AG04450 (cell line): Measurements from ENCODE around the gene CHIC2. TPM values are rescaled to one million over a fixed set of nuclear protein-coding genes. Genes with fewer than 3 reads are reported as not detected.
"Not testable (repeated sequence)": the region's sequence is repeated elsewhere in the genome, so short reads cannot be mapped to it uniquely, and the experiment has no call there.

ENCODE experiments used
- CTCF ChIA-PET: fragments of 300-600, 350-600 bp; formaldehyde crosslinking; extraction: SDS; loops from one replicate; lab custom pipeline; 2022; ENCODE audit warnings: antibody characterized with exemption, inconsistent platforms; lab: Charles Lee
- POLR2A ChIA-PET: fragments of 350-600 bp; formaldehyde crosslinking; extraction: SDS; loops from one replicate; lab custom pipeline; 2021; ENCODE audit warnings: antibody characterized with exemption, inconsistent platforms; lab: Yijun Ruan, JAX
- DNase-seq: peaks from one replicate; pipeline ENCODE4 v3.0.0-alpha.2; 2011; ENCODE audit warnings: low read depth, low spot score
- H3K27ac ChIP-seq: one replicate; pipeline ENCODE4 v1.5.1; 2012; ENCODE audit warnings: low read depth, low read length, control low read depth
- H3K27me3 ChIP-seq: one replicate; pipeline ENCODE4 v1.6.0; 2012; ENCODE audit warnings: low read length; ENCODE audit not compliant: control insufficient read depth, insufficient read depth
- H3K4me3 ChIP-seq: 2 replicates; pipeline ENCODE4 v1.5.1; 2011; ENCODE audit warnings: mild to moderate bottlenecking, low read depth, low read length, control low read depth
- H3K9me3 ChIP-seq: 2 replicates; pipeline ENCODE4 v1.5.1; 2012; ENCODE audit warnings: low read length; ENCODE audit not compliant: control insufficient read depth, insufficient read depth
- polyA plus RNA-seq: library from polyadenylated mRNA; depleted of rRNA; stranded (reverse); fragments of >200 nt; gene quantifications from 2 replicates; pipeline ENCODE4 v1.2.3, GENCODE V29; 2011
- TF ChIP-seq, protein P1 (sequence below): IDR thresholded peaks from 2 replicates; pipeline ENCODE4 v1.5.1; 2011; ENCODE audit warnings: low read depth, low read length, control low read depth, inconsistent platforms

Gene CHIC2
- polyA plus RNA-seq, 1 experiment, result 32.6 TPM

GRCh38 chr4:54025582-54025981 lies 38.8 kb downstream of the CHIC2 start:
- H3K4me3 ChIP-seq, result no peak overlapping the region
- H3K27ac ChIP-seq, result no peak overlapping the region
- DNase-seq, result no peak
- TF ChIP-seq, protein P1, sequence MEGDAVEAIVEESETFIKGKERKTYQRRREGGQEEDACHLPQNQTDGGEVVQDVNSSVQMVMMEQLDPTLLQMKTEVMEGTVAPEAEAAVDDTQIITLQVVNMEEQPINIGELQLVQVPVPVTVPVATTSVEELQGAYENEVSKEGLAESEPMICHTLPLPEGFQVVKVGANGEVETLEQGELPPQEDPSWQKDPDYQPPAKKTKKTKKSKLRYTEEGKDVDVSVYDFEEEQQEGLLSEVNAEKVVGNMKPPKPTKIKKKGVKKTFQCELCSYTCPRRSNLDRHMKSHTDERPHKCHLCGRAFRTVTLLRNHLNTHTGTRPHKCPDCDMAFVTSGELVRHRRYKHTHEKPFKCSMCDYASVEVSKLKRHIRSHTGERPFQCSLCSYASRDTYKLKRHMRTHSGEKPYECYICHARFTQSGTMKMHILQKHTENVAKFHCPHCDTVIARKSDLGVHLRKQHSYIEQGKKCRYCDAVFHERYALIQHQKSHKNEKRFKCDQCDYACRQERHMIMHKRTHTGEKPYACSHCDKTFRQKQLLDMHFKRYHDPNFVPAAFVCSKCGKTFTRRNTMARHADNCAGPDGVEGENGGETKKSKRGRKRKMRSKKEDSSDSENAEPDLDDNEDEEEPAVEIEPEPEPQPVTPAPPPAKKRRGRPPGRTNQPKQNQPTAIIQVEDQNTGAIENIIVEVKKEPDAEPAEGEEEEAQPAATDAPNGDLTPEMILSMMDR, result no peak
- POLR2A ChIA-PET, result interaction anchor here (0.7 kb wide), 1 partner anchor 14 kb away, joined by 3 read pairs; no protein-coding TSS in a partner anchor
- no peaks in the 10 kb centered on the region for H3K9me3 ChIP-seq
- no peaks in the 10 kb centered on the region for H3K27me3 ChIP-seq
- CTCF ChIA-PET, result interaction anchor here (0.7 to 1.2 kb wide), 2 partner anchors 111 to 117 kb away, joined by 3 read pairs; no protein-coding TSS in a partner anchor

- H3K27me3 ChIP-seq, H3K27ac ChIP-seq, DNase-seq, POLR2A ChIA-PET, H3K9me3 ChIP-seq, CTCF ChIA-PET, H3K4me3 ChIP-seq: not testable (repeated sequence)
Observed at GRCh38 chr4:54023019-54023418, 41.4 kb downstream of the CHIC2 start.

DNA sequence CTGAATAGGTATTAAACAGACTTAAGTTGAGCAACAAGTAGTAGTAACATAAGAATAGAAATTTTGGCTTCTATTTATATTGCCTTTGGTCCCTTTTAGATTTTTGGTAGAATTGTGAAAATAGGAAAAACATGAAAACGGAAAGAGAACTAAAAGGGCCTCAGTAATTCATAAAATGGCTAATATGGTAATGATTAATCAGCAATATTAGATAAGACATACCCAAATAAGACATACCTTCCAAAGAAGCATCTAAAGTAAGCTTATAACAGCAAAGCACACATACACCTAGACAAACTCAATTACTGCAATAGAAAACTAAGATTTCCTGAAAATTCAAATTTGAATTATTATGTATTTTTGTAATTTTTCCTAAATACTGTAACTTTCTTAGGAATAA lies 46.4 kb downstream of the CHIC2 start:
- no peak for DNase-seq
- POLR2A ChIA-PET, result no interaction called here
- H3K4me3 ChIP-seq, result no peak overlapping the region
- no peak overlapping the region for H3K27ac ChIP-seq
- CTCF ChIA-PET, result interaction anchor here (1.3 kb wide), 1 partner anchor 109 kb away, joined by 3 read pairs; no protein-coding TSS in a partner anchor
- no peaks in the 10 kb centered on the region for H3K9me3 ChIP-seq
- no peaks in the 10 kb centered on the region for H3K27me3 ChIP-seq
- TF ChIP-seq, protein P1, result no peak

DNA sequence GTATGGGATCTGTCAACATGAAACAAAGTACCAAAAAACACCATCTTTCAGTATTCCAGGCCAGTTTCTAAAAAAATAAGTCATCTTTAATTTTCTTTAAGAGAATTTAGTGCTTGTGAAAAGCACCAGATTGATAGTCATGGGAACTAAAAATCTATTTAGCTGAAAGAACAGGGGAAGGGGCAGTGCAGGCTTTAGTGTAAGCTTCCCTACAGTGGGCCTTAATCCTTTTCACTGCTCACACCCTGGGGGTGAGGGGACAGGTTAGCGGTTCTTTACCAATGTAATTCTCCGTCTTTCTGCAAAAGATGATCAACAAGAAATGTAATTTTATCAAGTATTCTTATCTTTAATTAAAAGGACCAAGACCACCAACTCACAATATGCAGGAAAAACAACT lies 47.1 kb downstream of the CHIC2 start:
- TF ChIP-seq, protein P1, result no peak
- Histone ChIP-seq H3K27ac (no peak overlapping the region), H3K27me3 (no peaks in the 10 kb centered on the region), H3K9me3 (no peaks in the 10 kb centered on the region), H3K4me3 (no peak overlapping the region)
- ChIA-PET CTCF (interaction anchor here (0.6 to 1.3 kb wide), 2 partner anchors 108 to 820 kb away, joined by 3 to 4 read pairs; no protein-coding TSS in a partner anchor), POLR2A (no interaction called here)
- no peak for DNase-seq

- TF ChIP-seq, protein P1, result no peak
- Histone ChIP-seq H3K4me3 (no peak overlapping the region), H3K9me3 (no peaks in the 10 kb centered on the region), H3K27me3 (no peaks in the 10 kb centered on the region), H3K27ac (no peak overlapping the region)
- ChIA-PET CTCF (interaction anchor here (0.6 to 1.3 kb wide), 2 partner anchors 108 to 819 kb away, joined by 3 to 4 read pairs; no protein-coding TSS in a partner anchor), POLR2A (no interaction called here)
- DNase-seq, result no peak
Observed at GRCh38 chr4:54016504-54016903, 47.9 kb downstream of the CHIC2 start.
